Testis (tissue), 3 donors: ENCODE results near the gene ZBTB22. TPM values are rescaled to one million over a fixed set of nuclear protein-coding genes. Genes with fewer than 3 reads are reported as not detected.

Experiments used
- DNase-seq: peaks from one replicate; pipeline ENCODE4 v3.0.0-alpha.2; 2019
- H3K27ac ChIP-seq, 2 donors: fragments of 200-600 bp; sonication (generic); one replicate each; pipeline ENCODE4 v1.5.1; 2019
- H3K27me3 ChIP-seq: fragments of 200-600 bp; sonication (generic); one replicate; pipeline ENCODE4 v1.5.1; 2019
- H3K36me3 ChIP-seq: fragments of 200-600 bp; sonication (generic); one replicate; pipeline ENCODE4 v1.5.1; 2017; ENCODE audit warnings: low read depth; ENCODE audit errors: missing control alignments
- H3K4me1 ChIP-seq: fragments of 200-600 bp; sonication (generic); one replicate; pipeline ENCODE4 v1.5.1; 2019
- H3K4me3 ChIP-seq, 2 donors: fragments of 200-600 bp; sonication (generic); one replicate each; pipeline ENCODE4 v1.5.1; 2017 to 2019
- H3K9me3 ChIP-seq: fragments of 200-600 bp; sonication (generic); one replicate; pipeline ENCODE4 v1.5.1; 2017
- CTCF ChIP-seq, 3 experiments: fragments of 450-650 bp in 2 of 3; fragments of 200-600 bp in 1 of 3; sonication (generic) in 1 of 3; IDR thresholded peaks; one replicate each; pipeline ENCODE4 v1.5.1; 2016 to 2019; ENCODE audit warnings: antibody characterized with exemption in 3 of 3, mild to moderate bottlenecking in 2 of 3, moderate library complexity in 1 of 3
- POLR2A ChIP-seq: fragments of 450-650 bp; IDR thresholded peaks from one replicate; pipeline ENCODE4 v1.6.1; 2017; ENCODE audit warnings: antibody characterized with exemption, mild to moderate bottlenecking, moderate library complexity
- WGBS, 2 donors: methylation state at CpG; one replicate each; pipeline ENCODE4 v1.1.5; 2018; 5-methylcytosine and 5-hydroxymethylcytosine counted together
- intact Hi-C: fragments of 100-400 bp; cut with DNase I; formaldehyde crosslinking; loops from one replicate; pipeline ENCODE4 v1.15.1; 2023; ENCODE audit warnings: low total_unique reads
- polyA plus RNA-seq: library from polyadenylated mRNA; stranded (reverse); fragments of 350-450 nt; fragmentation: Illumina TruSeq; extraction: RNeasy Lipid Tissue Mini Kit (QIAGEN cat#74804); gene quantifications from one replicate; pipeline ENCODE4 v1.2.3, GENCODE V29; 2014; ENCODE audit warnings: low read depth, low replicate concordance; ENCODE audit not compliant: insufficient read depth
- total RNA-seq, 2 donors: library from RNA; depleted of rRNA; stranded (reverse); fragments of >200 nt; gene quantifications; one replicate each; pipeline ENCODE4 v1.2.3, GENCODE V29; 2016

ZBTB22 gene
- total and polyA plus RNA-seq, 3 donors from 2014 or later: 13.4 to 17.1 (median 15.2) TPM

GRCh38 chr6:33279257-33279695 is 38.3 kb downstream of the ZBTB22 start:
- Histone ChIP-seq H3K36me3 (no peaks in the 10 kb centered on the region), H3K9me3 (no peaks in the 10 kb centered on the region), H3K4me3 (no peak overlapping the region), H3K27me3 (no peaks in the 10 kb centered on the region), H3K27ac (no peak overlapping the region), H3K4me1 (peaks cover 18% of the 10 kb centered on the region)
- DNase-seq: no peak
- intact Hi-C loops: no loop called here
- TF ChIP-seq POLR2A: no peak
- no peak for TF ChIP-seq CTCF (IDR thresholded peaks at IDR 0.05)
- WGBS, 2 donors: 67 to 69% methylated on average over 5 to 13 of the region's 13 CpGs

GRCh38 chr6:33278810-33279209 is 38.7 kb downstream of the ZBTB22 start:
- no peaks in the 10 kb centered on the region for H3K36me3 ChIP-seq
- intact Hi-C loops: no loop called here
- 80 to 83% methylated on average over 3 of the region's 3 CpGs for WGBS, 2 donors

GRCh38 chr6:33278392-33278741 is 39.2 kb downstream of the ZBTB22 start:
- Histone ChIP-seq H3K4me1 (peaks cover 20% of the 10 kb centered on the region), H3K27me3 (no peaks in the 10 kb centered on the region), H3K36me3 (no peaks in the 10 kb centered on the region), H3K9me3 (no peaks in the 10 kb centered on the region), H3K4me3 (peak overlapping the region in 1 of 2 donors; percentile 81), H3K27ac (peak overlapping the region in 1 of 2 donors; percentile 79)
- TF ChIP-seq POLR2A (no peak), CTCF (IDR thresholded peaks at IDR 0.05) (no peak)
- intact Hi-C loops: no loop called here
- DNase-seq: no peak
- 79 to 85% methylated on average over 4 to 9 of the region's 9 CpGs for WGBS, 2 donors

More at GRCh38 chr6:33278810-33279209, 38.7 kb downstream of the ZBTB22 start:
- H3K27ac ChIP-seq: no peak overlapping the region
- peaks cover 20% of the 10 kb centered on the region for H3K4me1 ChIP-seq
- DNase-seq: no peak
- H3K27me3 ChIP-seq: no peaks in the 10 kb centered on the region
- no peak overlapping the region for H3K4me3 ChIP-seq
- no peak for TF ChIP-seq CTCF (IDR thresholded peaks at IDR 0.05)
- no peak for TF ChIP-seq POLR2A
- no peaks in the 10 kb centered on the region for H3K9me3 ChIP-seq

GRCh38 chr6:33277663-33278391 is 39.7 kb downstream of the ZBTB22 start:
- Histone ChIP-seq H3K9me3 (no peaks in the 10 kb centered on the region), H3K27ac (peak overlapping the region; percentile 79 to 87), H3K4me3 (peak overlapping the region; percentile 60 to 81), H3K4me1 (peaks cover 25% of the 10 kb centered on the region), H3K27me3 (no peaks in the 10 kb centered on the region), H3K36me3 (no peaks in the 10 kb centered on the region)
- no peak for DNase-seq
- intact Hi-C loops: no loop called here
- 56 to 62% methylated on average over 10 to 38 of the region's 39 CpGs for WGBS, 2 donors
- TF ChIP-seq POLR2A (no peak), CTCF (IDR thresholded peaks at IDR 0.05) (no peak)
